OCI-LY1 (cell line): ENCODE measurements around the gene IL5RA.

Experiments
- H2AFZ ChIP-seq: fragments of 200-600 bp; sonication (generic), shearing (Covaris generic); 2 replicates; pipeline ENCODE4 v1.6.0; 2014; ENCODE audit warnings: antibody characterized with exemption, mild to moderate bottlenecking, low read length
- H3F3A ChIP-seq: fragments of 200-600 bp; sonication (generic), shearing (Covaris generic); 2 replicates; pipeline ENCODE4 v1.6.0; 2014; ENCODE audit warnings: mild to moderate bottlenecking, antibody characterized with exemption, low read length, moderate library complexity; ENCODE audit not compliant: insufficient read depth
- H3K27ac ChIP-seq: fragments of 200-600 bp; sonication (generic); 2 replicates; pipeline ENCODE4 v1.5.1; 2014; ENCODE audit warnings: low read length, mixed run types, mild to moderate bottlenecking, low read depth; ENCODE audit not compliant: poor library complexity, severe bottlenecking
- H3K27me3 ChIP-seq: fragments of 200-600 bp; sonication (generic); 2 replicates; pipeline ENCODE4 v1.6.0; 2014; ENCODE audit warnings: antibody characterized with exemption, mild to moderate bottlenecking, low read length, moderate library complexity; ENCODE audit not compliant: insufficient read depth
- H3K36me3 ChIP-seq: fragments of 200-600 bp; sonication (generic); 2 replicates; pipeline ENCODE4 v1.6.1; 2014; ENCODE audit warnings: mild to moderate bottlenecking, antibody characterized with exemption, low read length, moderate library complexity, mixed read lengths; ENCODE audit not compliant: insufficient read depth
- H3K4me1 ChIP-seq: fragments of 200-600 bp; sonication (generic); 2 replicates; pipeline ENCODE4 v1.5.1; 2014; ENCODE audit warnings: mild to moderate bottlenecking, low read length, moderate library complexity; ENCODE audit not compliant: insufficient read depth, severe bottlenecking
- H3K4me2 ChIP-seq: fragments of 200-600 bp; sonication (generic), shearing (Covaris generic); 2 replicates; pipeline ENCODE4 v1.6.1; 2014; ENCODE audit warnings: low read length
- H3K4me3 ChIP-seq: fragments of 200-600 bp; sonication (generic); 2 replicates; pipeline ENCODE4 v1.5.1; 2014; ENCODE audit warnings: low read length, low read depth, mild to moderate bottlenecking, mixed read lengths; ENCODE audit not compliant: poor library complexity, severe bottlenecking
- H3K79me2 ChIP-seq: fragments of 200-600 bp; shearing (Covaris generic); 2 replicates; pipeline ENCODE4 v1.6.1; 2016; ENCODE audit warnings: mixed run types, low read length, mixed read lengths; ENCODE audit not compliant: insufficient read depth
- H3K9ac ChIP-seq: fragments of 200-600 bp; sonication (generic), shearing (Covaris generic); 2 replicates; pipeline ENCODE4 v1.6.1; 2014; ENCODE audit warnings: mild to moderate bottlenecking, low read length, mixed read lengths
- H3K9me2 ChIP-seq: fragments of 200-600 bp; sonication (generic), shearing (Covaris generic); 2 replicates; pipeline ENCODE4 v1.6.1; 2014; ENCODE audit warnings: low read depth, mild to moderate bottlenecking, low read length, mixed read lengths
- H3K9me3 ChIP-seq: fragments of 200-600 bp; shearing (Covaris generic); 2 replicates; pipeline ENCODE4 v1.6.1; 2014; ENCODE audit warnings: low read length, mixed read lengths
- H4K20me1 ChIP-seq: fragments of 200-600 bp; sonication (generic), shearing (Covaris generic); 2 replicates; pipeline ENCODE4 v1.6.0; 2016; ENCODE audit warnings: mild to moderate bottlenecking, low read length; ENCODE audit not compliant: insufficient read depth
- EZH2 ChIP-seq: fragments of 200-600 bp; sonication (generic), shearing (Covaris generic); IDR thresholded peaks from 2 replicates; pipeline ENCODE4 v1.8.0; 2017; ENCODE audit warnings: borderline replicate concordance, mixed run types, mild to moderate bottlenecking, antibody characterized with exemption, low read length, moderate library complexity, mixed read lengths
- TF ChIP-seq, protein P1 (sequence below): fragments of 200-600 bp; sonication (generic), shearing (Covaris generic); IDR thresholded peaks from 2 replicates; pipeline ENCODE4 v1.5.1; 2017; ENCODE audit warnings: mild to moderate bottlenecking, antibody characterized with exemption, low read length, moderate library complexity, mixed read lengths

IL5RA gene

DNA sequence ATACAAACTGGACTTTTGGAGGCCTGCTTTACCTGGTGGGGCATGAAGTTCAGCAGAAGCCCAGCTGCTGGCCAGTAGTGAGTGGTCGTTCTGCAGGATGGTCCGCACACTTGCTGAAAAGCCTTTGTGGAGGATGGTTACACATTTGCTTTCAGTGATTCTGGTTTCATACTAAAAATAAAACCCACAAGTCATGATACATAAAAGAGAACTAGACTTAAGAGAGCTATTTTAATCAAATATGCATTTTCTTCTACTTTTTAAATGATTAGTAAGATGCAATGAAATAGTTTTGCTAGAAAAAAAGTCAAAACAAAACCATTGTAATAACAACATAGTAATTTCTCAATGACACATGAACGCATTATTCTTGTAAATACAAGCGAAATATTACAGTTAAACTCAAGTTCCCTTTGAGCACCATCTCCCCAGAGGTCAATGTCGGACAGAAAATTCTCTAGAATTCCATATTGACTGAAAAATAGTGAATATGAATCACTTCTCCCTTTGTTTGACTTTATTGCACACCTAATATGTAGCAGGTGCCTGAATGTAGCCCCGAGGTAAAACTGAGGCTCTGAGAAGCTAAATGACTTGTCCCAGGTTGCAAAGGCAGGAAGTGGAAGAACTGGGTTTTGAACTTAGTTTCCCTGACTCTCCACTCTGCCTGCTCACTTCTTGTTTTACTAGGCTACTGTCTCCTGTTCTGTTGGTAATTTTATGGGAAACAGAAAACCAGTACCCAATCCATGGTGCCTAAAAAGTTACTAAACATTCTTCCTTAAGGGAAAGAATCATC lies 8.3 kb downstream of the IL5RA start:
- H3K27ac ChIP-seq = no peak overlapping the region

DNA sequence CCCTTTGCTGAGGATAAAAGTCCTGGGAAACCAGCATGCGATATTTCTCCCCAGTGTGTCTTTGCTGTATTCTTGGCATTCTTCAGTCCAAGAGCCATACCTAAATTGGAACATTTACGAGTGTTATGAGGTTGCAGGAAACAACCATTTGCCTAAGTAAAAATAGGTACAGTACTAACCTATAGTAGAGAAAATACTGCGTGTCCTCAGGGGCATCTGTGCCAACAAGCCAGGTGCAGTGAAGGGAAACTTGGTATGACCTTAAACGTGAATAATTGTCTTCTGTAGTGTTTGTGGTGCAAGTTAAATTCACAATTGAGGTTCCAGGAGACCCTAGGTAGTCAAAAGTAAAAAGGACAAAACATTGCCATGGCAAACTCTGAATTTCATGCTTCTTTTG lies 12.2 kb downstream of the IL5RA start:
- Histone ChIP-seq H3K36me3 (no peaks in the 10 kb centered on the region), H3K9ac (no peak overlapping the region), H4K20me1 (no peaks in the 10 kb centered on the region), H3K27me3 (peaks cover 4% of the 10 kb centered on the region; the same call in 1 of the 2 replicates), H3K9me3 (no peaks in the 10 kb centered on the region), H3K9me2 (no peaks in the 10 kb centered on the region), H3K4me2 (no peak overlapping the region), H3K27ac (no peak overlapping the region), H2AFZ (no peak overlapping the region), H3K4me3 (no peak overlapping the region), H3K79me2 (no peaks in the 10 kb centered on the region), H3F3A (no peaks in the 10 kb centered on the region), H3K4me1 (no peaks in the 10 kb centered on the region)
- no peak for TF ChIP-seq EZH2
- TF ChIP-seq, protein P1, sequence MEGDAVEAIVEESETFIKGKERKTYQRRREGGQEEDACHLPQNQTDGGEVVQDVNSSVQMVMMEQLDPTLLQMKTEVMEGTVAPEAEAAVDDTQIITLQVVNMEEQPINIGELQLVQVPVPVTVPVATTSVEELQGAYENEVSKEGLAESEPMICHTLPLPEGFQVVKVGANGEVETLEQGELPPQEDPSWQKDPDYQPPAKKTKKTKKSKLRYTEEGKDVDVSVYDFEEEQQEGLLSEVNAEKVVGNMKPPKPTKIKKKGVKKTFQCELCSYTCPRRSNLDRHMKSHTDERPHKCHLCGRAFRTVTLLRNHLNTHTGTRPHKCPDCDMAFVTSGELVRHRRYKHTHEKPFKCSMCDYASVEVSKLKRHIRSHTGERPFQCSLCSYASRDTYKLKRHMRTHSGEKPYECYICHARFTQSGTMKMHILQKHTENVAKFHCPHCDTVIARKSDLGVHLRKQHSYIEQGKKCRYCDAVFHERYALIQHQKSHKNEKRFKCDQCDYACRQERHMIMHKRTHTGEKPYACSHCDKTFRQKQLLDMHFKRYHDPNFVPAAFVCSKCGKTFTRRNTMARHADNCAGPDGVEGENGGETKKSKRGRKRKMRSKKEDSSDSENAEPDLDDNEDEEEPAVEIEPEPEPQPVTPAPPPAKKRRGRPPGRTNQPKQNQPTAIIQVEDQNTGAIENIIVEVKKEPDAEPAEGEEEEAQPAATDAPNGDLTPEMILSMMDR = no peak

More for the DNA sequence above, 8.3 kb downstream of the IL5RA start:
- Histone ChIP-seq H3K9me3 (no peaks in the 10 kb centered on the region), H3K9ac (no peak overlapping the region), H3F3A (no peaks in the 10 kb centered on the region), H3K9me2 (no peaks in the 10 kb centered on the region), H3K4me3 (no peak overlapping the region), H3K79me2 (no peaks in the 10 kb centered on the region), H3K4me2 (no peak overlapping the region), H3K4me1 (no peaks in the 10 kb centered on the region), H3K36me3 (no peaks in the 10 kb centered on the region), H3K27me3 (peaks cover 2% of the 10 kb centered on the region; the same call in 1 of the 2 replicates), H4K20me1 (no peaks in the 10 kb centered on the region), H2AFZ (no peak overlapping the region)
- TF ChIP-seq EZH2 = no peak
- TF ChIP-seq, protein P1 = no peak

DNA sequence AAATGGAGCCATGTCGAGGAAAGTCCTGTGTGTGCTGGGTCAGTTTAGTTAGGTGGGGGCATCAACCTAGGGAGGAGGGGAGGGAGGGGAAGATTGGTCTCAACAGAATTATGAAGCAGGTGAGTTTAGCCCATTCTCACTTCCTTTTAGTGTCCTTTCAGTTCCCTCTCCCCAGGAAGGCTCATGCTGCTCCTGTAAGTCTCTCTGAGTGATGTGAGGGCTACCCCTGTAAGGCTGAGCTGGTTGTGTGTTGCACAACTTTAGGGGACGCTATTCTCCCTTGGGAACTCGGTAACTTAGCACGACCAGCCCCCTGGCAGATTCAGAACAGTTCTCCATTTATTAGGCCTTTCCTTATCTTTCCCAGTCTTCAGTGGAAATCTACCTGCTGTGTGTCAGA lies 21.2 kb downstream of the IL5RA start:
- H3K9me3 ChIP-seq = no peaks in the 10 kb centered on the region
- no peaks in the 10 kb centered on the region for H4K20me1 ChIP-seq
- H3K27ac ChIP-seq = no peak overlapping the region
- no peaks in the 10 kb centered on the region for H3K36me3 ChIP-seq
- H3K9me2 ChIP-seq = no peaks in the 10 kb centered on the region
- H3K27me3 ChIP-seq = no peaks in the 10 kb centered on the region
- no peak overlapping the region for H3K9ac ChIP-seq
- H3K4me2 ChIP-seq = no peak overlapping the region
- TF ChIP-seq, protein P1 = no peak
- no peak for TF ChIP-seq EZH2
- H3K4me1 ChIP-seq = no peaks in the 10 kb centered on the region
- no peak overlapping the region for H3K4me3 ChIP-seq
- no peaks in the 10 kb centered on the region for H3F3A ChIP-seq
- H2AFZ ChIP-seq = no peak overlapping the region
- no peaks in the 10 kb centered on the region for H3K79me2 ChIP-seq
